Upper lobe of left lung (tissue), 4 donors: ENCODE data around the gene RBMX.

ENCODE experiments used
- POLR2A ChIP-seq, 4 donors: fragments of 450-650 bp; IDR thresholded peaks; one replicate each; pipeline ENCODE4 v1.5.1; 2016 to 2017; ENCODE audit warnings: antibody characterized with exemption in 4 of 4, mild to moderate bottlenecking in 2 of 4
- POLR2AphosphoS5 ChIP-seq, 2 donors: sonication (generic); formaldehyde crosslinking; IDR thresholded peaks; one replicate each; pipeline ENCODE4 v1.5.1; 2017; ENCODE audit warnings: antibody characterized with exemption in 2 of 2
- TF ChIP-seq, protein P1 (sequence below), 6 experiments: fragments of 450-650 bp in 4 of 6; fragments of 200-600 bp in 2 of 6; sonication (generic) in 2 of 6; IDR thresholded peaks; one replicate each; pipeline ENCODE4 v1.5.1; 2016 to 2019; ENCODE audit warnings: antibody characterized with exemption in 6 of 6

DNA sequence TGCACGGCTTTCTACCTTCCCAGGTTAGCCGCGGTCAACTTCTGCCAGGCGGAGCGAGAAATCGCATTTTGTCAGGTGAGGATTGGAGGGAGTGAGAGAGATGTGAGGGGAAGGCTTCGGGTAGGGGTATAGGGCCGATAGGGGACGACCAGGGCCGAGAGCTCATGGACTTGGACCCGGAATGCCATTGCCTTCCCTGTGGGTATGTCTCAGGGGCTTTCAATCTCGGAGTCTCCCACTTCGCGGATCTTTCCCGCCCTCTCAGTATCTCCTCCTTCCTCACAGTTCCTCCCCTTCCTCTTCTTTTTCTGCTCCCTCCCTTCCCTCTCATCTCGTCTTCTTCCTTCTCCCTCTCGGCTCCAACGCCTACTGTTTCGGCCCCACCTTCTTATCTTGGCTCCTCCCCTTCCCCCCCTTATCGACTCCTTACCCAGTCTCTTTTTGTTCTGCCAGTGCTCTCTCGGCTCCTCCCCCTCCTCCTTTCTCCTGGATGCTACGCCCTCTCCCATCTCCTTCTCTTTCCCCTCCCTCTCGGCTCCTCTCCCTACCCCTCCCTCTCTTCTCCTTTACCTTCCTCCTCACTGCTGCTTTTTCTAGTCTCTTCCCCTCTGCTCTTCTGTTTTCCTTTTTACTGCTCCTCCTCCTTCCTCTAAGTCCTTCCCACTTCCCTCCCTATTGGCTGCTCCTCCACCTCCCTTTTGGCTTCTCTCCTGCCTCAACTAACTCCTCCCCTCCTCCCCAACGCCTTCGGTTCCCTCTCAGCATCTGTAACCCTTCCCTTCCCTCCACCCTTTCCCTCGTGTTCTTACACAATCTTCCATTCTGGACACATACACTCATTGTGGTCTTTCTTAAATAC is 29.4 kb upstream of the RBMX start:
- TF ChIP-seq POLR2A (IDR thresholded peaks at IDR 0.05) (peak in 2 of 4 donors; percentile 42 to 45), POLR2AphosphoS5 (IDR thresholded peaks at IDR 0.05) (peak in 1 of 2 donors; percentile 47)
- TF ChIP-seq, protein P1, sequence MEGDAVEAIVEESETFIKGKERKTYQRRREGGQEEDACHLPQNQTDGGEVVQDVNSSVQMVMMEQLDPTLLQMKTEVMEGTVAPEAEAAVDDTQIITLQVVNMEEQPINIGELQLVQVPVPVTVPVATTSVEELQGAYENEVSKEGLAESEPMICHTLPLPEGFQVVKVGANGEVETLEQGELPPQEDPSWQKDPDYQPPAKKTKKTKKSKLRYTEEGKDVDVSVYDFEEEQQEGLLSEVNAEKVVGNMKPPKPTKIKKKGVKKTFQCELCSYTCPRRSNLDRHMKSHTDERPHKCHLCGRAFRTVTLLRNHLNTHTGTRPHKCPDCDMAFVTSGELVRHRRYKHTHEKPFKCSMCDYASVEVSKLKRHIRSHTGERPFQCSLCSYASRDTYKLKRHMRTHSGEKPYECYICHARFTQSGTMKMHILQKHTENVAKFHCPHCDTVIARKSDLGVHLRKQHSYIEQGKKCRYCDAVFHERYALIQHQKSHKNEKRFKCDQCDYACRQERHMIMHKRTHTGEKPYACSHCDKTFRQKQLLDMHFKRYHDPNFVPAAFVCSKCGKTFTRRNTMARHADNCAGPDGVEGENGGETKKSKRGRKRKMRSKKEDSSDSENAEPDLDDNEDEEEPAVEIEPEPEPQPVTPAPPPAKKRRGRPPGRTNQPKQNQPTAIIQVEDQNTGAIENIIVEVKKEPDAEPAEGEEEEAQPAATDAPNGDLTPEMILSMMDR (IDR thresholded peaks at IDR 0.05) = no peak
